HG03108 (cell line): ENCODE measurements around the gene ANKRD13C.

ENCODE experiments used
- ATAC-seq: cut with Tn5 transposase; IDR thresholded peaks from one replicate; pipeline ENCODE4 v1.9.1; 2021; ENCODE audit warnings: moderate library complexity; ENCODE audit not compliant: unreplicated experiment

Gene ANKRD13C

GRCh38 chr1:70311369-70311768 is 43.2 kb downstream of the ANKRD13C start:
- ATAC-seq: no peak

GRCh38 chr1:70299472-70299871 is 55.0 kb downstream of the ANKRD13C start:
- no peak for ATAC-seq

GRCh38 chr1:70295749-70296148 is 58.8 kb downstream of the ANKRD13C start:
- no peak for ATAC-seq

GRCh38 chr1:70293186-70293843 is 61.2 kb downstream of the ANKRD13C start:
- ATAC-seq: no peak

- no peak for ATAC-seq
Measured at GRCh38 chr1:70290218-70290617, 64.3 kb downstream of the ANKRD13C start.

- no peak for ATAC-seq
Measured at GRCh38 chr1:70288166-70288565, 66.4 kb downstream of the ANKRD13C start.

- no peak for ATAC-seq
Measured at GRCh38 chr1:70286453-70286852, 68.1 kb downstream of the ANKRD13C start.

GRCh38 chr1:70284366-70284765 is 70.2 kb downstream of the ANKRD13C start:
- ATAC-seq: no peak

- ATAC-seq: no peak
Measured at GRCh38 chr1:70278710-70279109, 75.8 kb downstream of the ANKRD13C start.

- no peak for ATAC-seq
Measured at GRCh38 chr1:70277875-70278274, 76.6 kb downstream of the ANKRD13C start.

- ATAC-seq: no peak
Measured at GRCh38 chr1:70265946-70266345, 88.6 kb downstream of the ANKRD13C start.

- ATAC-seq: no peak
Measured at GRCh38 chr1:70264839-70265238, 89.7 kb downstream of the ANKRD13C start.

GRCh38 chr1:70256664-70257063 is 97.9 kb downstream of the ANKRD13C start:
- ATAC-seq: no peak

GRCh38 chr1:70248729-70249128 is 105.8 kb downstream of the ANKRD13C start:
- no peak for ATAC-seq

- no peak for ATAC-seq
Measured at GRCh38 chr1:70247768-70248167, 106.8 kb downstream of the ANKRD13C start.

- no peak for ATAC-seq
Measured at GRCh38 chr1:70247122-70247521, 107.4 kb downstream of the ANKRD13C start.

- no peak for ATAC-seq
Measured at GRCh38 chr1:70239940-70240339, 114.6 kb downstream of the ANKRD13C start.

GRCh38 chr1:70234733-70235132 is 119.8 kb downstream of the ANKRD13C start:
- ATAC-seq: no peak

GRCh38 chr1:70231475-70231874 is 123.0 kb downstream of the ANKRD13C start:
- no peak for ATAC-seq

- no peak for ATAC-seq
Measured at GRCh38 chr1:70228670-70229069, 125.9 kb downstream of the ANKRD13C start.

- no peak for ATAC-seq
Measured at GRCh38 chr1:70227439-70227838, 127.1 kb downstream of the ANKRD13C start.

- no peak for ATAC-seq
Measured at GRCh38 chr1:70224954-70225353, 129.6 kb downstream of the ANKRD13C start.

GRCh38 chr1:70222716-70223235 is 131.7 kb downstream of the ANKRD13C start:
- ATAC-seq: no peak
